Measurements from ENCODE around the gene OXTR.

DNA sequence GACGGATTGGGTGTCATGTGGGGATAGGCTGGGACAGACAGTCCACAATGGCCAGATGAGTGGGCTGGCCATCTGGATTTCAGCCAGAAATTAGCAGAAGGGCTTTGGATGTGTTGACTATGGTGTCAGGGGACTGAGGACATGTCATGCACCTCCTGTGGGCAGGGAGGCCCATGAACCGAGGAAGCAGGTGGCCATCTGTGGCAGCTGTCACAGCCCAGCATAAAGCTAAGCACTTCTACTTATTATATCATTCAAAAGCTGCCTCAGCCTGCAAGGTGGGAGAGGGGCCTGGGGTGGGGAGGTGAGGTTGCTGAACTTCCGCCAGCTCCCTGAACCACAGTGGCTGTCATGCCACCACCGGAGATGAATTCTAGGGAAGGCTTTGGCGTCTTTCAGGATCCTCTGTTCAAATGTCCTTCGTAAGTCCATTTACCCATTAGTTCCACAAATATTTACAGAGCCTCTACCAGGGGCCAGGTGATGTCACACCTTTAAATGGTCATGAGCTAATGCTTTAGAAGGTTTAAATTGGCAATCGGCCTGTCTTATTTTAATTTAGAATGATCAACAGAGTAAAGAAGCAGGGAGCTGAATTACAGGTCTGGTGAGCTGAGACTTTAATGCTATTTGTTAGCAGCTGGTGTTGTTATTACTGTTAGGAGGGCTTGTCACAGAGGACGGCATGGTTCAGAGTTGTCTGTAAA lies 59.5 kb downstream of the OXTR start:
- no peak for TF ChIP-seq CEBPB (IDR thresholded peaks at IDR 0.05; ENCODE audit: borderline replicate concordance, low read depth, low read length)
- TF ChIP-seq MAZ (IDR thresholded peaks at IDR 0.05; ENCODE audit: borderline replicate concordance, low read depth, low read length) = no peak
- no peak for TF ChIP-seq MAZ (CRISPR knock-in tag; IDR thresholded peaks at IDR 0.05; ENCODE audit: low read depth)
- TF ChIP-seq ERF (CRISPR knock-in tag; IDR thresholded peaks at IDR 0.05) = no peak
- no peak for TF ChIP-seq HOXA7 (CRISPR knock-in tag; IDR thresholded peaks at IDR 0.05)
- TF ChIP-seq EZH2 (conservative IDR thresholded peaks at IDR 0.05; ENCODE audit: low read depth, low read length) = no peak
- TF ChIP-seq, protein P1, sequence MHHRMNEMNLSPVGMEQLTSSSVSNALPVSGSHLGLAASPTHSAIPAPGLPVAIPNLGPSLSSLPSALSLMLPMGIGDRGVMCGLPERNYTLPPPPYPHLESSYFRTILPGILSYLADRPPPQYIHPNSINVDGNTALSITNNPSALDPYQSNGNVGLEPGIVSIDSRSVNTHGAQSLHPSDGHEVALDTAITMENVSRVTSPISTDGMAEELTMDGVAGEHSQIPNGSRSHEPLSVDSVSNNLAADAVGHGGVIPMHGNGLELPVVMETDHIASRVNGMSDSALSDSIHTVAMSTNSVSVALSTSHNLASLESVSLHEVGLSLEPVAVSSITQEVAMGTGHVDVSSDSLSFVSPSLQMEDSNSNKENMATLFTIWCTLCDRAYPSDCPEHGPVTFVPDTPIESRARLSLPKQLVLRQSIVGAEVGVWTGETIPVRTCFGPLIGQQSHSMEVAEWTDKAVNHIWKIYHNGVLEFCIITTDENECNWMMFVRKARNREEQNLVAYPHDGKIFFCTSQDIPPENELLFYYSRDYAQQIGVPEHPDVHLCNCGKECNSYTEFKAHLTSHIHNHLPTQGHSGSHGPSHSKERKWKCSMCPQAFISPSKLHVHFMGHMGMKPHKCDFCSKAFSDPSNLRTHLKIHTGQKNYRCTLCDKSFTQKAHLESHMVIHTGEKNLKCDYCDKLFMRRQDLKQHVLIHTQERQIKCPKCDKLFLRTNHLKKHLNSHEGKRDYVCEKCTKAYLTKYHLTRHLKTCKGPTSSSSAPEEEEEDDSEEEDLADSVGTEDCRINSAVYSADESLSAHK (CRISPR knock-in tag; IDR thresholded peaks at IDR 0.05; ENCODE audit: borderline replicate concordance) = no peak
- peak; percentile 48; the same call in 1 of the 2 replicates for TF ChIP-seq ETV5 (CRISPR knock-in tag; IDR thresholded peaks at IDR 0.05; ENCODE audit: borderline replicate concordance)
- no peak for TF ChIP-seq GABPA (IDR thresholded peaks at IDR 0.05; ENCODE audit: low read depth, low read length)
- no peak for TF ChIP-seq GABPA (CRISPR knock-in tag; IDR thresholded peaks at IDR 0.05; ENCODE audit: low read depth)
- no peak for TF ChIP-seq FIP1L1 (IDR thresholded peaks at IDR 0.05; ENCODE audit: borderline replicate concordance, insufficient read depth, low read depth, low read length)
- TF ChIP-seq NFE2L1 (CRISPR knock-in tag; IDR thresholded peaks at IDR 0.05; ENCODE audit: borderline replicate concordance) = no peak
- TF ChIP-seq MTA1 (CRISPR knock-in tag; IDR thresholded peaks at IDR 0.05; ENCODE audit: borderline replicate concordance) = no peak
- TF ChIP-seq ZNF558 (CRISPR knock-in tag; IDR thresholded peaks at IDR 0.05; ENCODE audit: borderline replicate concordance) = no peak
- TF ChIP-seq HNF4A (CRISPR knock-in tag; IDR thresholded peaks at IDR 0.05) = no peak
- no peak for TF ChIP-seq MXI1 (IDR thresholded peaks at IDR 0.05; ENCODE audit: borderline replicate concordance, low read depth, low read length)
